GM12878 (cell line): ENCODE results near the gene GAGE12J. TPM values are rescaled to one million over a fixed set of nuclear protein-coding genes. Genes with fewer than 3 reads are reported as not detected.

Experiments used
- ATAC-seq: fragments of 200-7000 bp; cut with Tn5 transposase; 3 replicates; pipeline ENCODE4 v1.9.1; 2020; ENCODE audit warnings: mild to moderate bottlenecking, moderate library complexity
- BruUV-seq: library from RNA; stranded (reverse); fragments of 400-500 nt; replicated peaks from 2 replicates; lab custom pipeline; 2021; lab: Mats Ljungman, UMichigan
- CTCF ChIA-PET: fragments of 300-600 bp; sonication (Branson Sonifier 250); formaldehyde crosslinking; extraction: SDS; loops from one replicate; lab custom pipeline; 2021; ENCODE audit warnings: inconsistent platforms; lab: Yijun Ruan, JAX
- POLR2A ChIA-PET: fragments of 350-600 bp; formaldehyde crosslinking; extraction: SDS; loops from one replicate; lab custom pipeline; 2021; ENCODE audit warnings: inconsistent platforms; lab: Charles Lee
- RAD21 ChIA-PET: fragments of 300-600 bp; sonication (Branson Sonifier 250); formaldehyde crosslinking; loops from one replicate; lab custom pipeline; 2023; ENCODE audit warnings: antibody characterized with exemption; ENCODE audit not compliant: unreplicated experiment; lab: Charles Lee
- SMC1A ChIA-PET: fragments of 300-600 bp; sonication (Branson Sonifier 250); formaldehyde crosslinking; loops from one replicate; lab custom pipeline; 2023; ENCODE audit not compliant: unreplicated experiment, uncharacterized antibody; lab: Charles Lee
- DNase-seq: peaks from one replicate; pipeline ENCODE4 v3.0.0-alpha.2; 2011; ENCODE audit warnings: low read depth, low spot score
- FAIRE-seq: peaks from 3 replicates; lab custom pipeline; 2011; peaks lifted over from hg19 to GRCh38; lab: Jason Lieb, UNC
- H2AFZ ChIP-seq: 2 replicates; pipeline ENCODE4 v1.6.0; 2011; ENCODE audit warnings: low read depth, low read length, control low read depth; ENCODE audit not compliant: control insufficient read depth
- H3K27ac ChIP-seq: 2 replicates; pipeline ENCODE4 v1.5.1; 2011; ENCODE audit warnings: control low read depth; ENCODE audit not compliant: control insufficient read depth, insufficient read depth
- H3K27me3 ChIP-seq, 2 experiments: replicated peaks in 1 of 2; 2 replicates each; pipeline versions ENCODE4 v1.6.0 to v1.6.1; 2011; ENCODE audit warnings: low read length in 1 of 2; ENCODE audit not compliant: control insufficient read depth in 2 of 2, insufficient read depth in 2 of 2
- H3K36me3 ChIP-seq, 2 experiments: 2 replicates each; pipeline ENCODE4 v1.5.1; 2011; ENCODE audit warnings: low read length in 1 of 2; ENCODE audit not compliant: control insufficient read depth in 2 of 2, insufficient read depth in 2 of 2
- H3K4me1 ChIP-seq: 2 replicates; pipeline ENCODE4 v1.6.1; 2011; ENCODE audit warnings: mild to moderate bottlenecking, low read length, moderate library complexity, mixed read lengths; ENCODE audit not compliant: control insufficient read depth, insufficient read depth
- H3K4me2 ChIP-seq: 2 replicates; pipeline ENCODE4 v1.6.0; 2011; ENCODE audit warnings: control low read depth; ENCODE audit not compliant: control insufficient read depth, insufficient read depth
- H3K4me3 ChIP-seq: fragments of 200-600 bp; sonication (generic); 2 replicates; pipeline ENCODE4 v1.5.1; 2016
- H3K79me2 ChIP-seq: 2 replicates; pipeline ENCODE4 v1.6.0; 2011; ENCODE audit warnings: low read length; ENCODE audit not compliant: control insufficient read depth, insufficient read depth
- H3K9ac ChIP-seq: 2 replicates; pipeline ENCODE4 v1.8.0; 2011; ENCODE audit warnings: low read length, control low read depth, mixed read lengths; ENCODE audit not compliant: control insufficient read depth, insufficient read depth
- H3K9me3 ChIP-seq: replicated peaks from 3 replicates; pipeline ENCODE4 v1.5.1; 2011; ENCODE audit warnings: mild to moderate bottlenecking, low read length; ENCODE audit not compliant: control insufficient read depth, insufficient read depth
- H4K20me1 ChIP-seq: 2 replicates; pipeline ENCODE4 v1.6.0; 2011; ENCODE audit not compliant: control insufficient read depth, insufficient read depth
- CBX3 ChIP-seq: fragments of 200-600 bp; sonication (generic); IDR thresholded peaks from 2 replicates; pipeline ENCODE4 v1.6.1; 2016; ENCODE audit warnings: low read depth, borderline replicate concordance
- DPF2 ChIP-seq: fragments of 450-650 bp; IDR thresholded peaks from 2 replicates; pipeline ENCODE4 v1.6.1; 2017; ENCODE audit warnings: mild to moderate bottlenecking
- E2F4 ChIP-seq: IDR thresholded peaks from 2 replicates; pipeline ENCODE4 v1.6.1; 2012; ENCODE audit warnings: low read depth, low read length, improper control_type of control experiment
- EGR1 ChIP-seq, 2 experiments: IDR thresholded peaks; 1 replicate in 1 of 2; 2 replicates in 1 of 2; pipeline ENCODE4 v1.6.1; 2011 to 2012; ENCODE audit warnings: low read depth in 2 of 2, low read length in 2 of 2, borderline replicate concordance in 1 of 2, mild to moderate bottlenecking in 1 of 2, moderate library complexity in 1 of 2
- GATAD2B ChIP-seq: fragments of 450-650 bp; conservative IDR thresholded peaks from 2 replicates; pipeline ENCODE4 v1.6.1; 2017; ENCODE audit warnings: low read depth, mild to moderate bottlenecking, moderate library complexity
- HDAC2 ChIP-seq: fragments of 200-600 bp; sonication (generic); IDR thresholded peaks from 2 replicates; pipeline ENCODE4 v1.6.1; 2017
- IKZF2 ChIP-seq, 2 experiments: fragments of 450-650 bp; IDR thresholded peaks; 2 replicates each; pipeline ENCODE4 v1.6.1; 2017; ENCODE audit warnings: mild to moderate bottlenecking in 2 of 2, moderate library complexity in 2 of 2
- NR2F1 ChIP-seq: fragments of 450-650 bp; conservative IDR thresholded peaks from 2 replicates; pipeline ENCODE4 v1.6.1; 2017; ENCODE audit warnings: mild to moderate bottlenecking
- RAD21 ChIP-seq: IDR thresholded peaks from 2 replicates; pipeline ENCODE4 v1.6.1; 2011; ENCODE audit warnings: mild to moderate bottlenecking, low read depth, low read length, moderate library complexity; ENCODE audit not compliant: insufficient read depth
- RBBP5 ChIP-seq: fragments of 200-600 bp; sonication (generic); conservative IDR thresholded peaks from 2 replicates; pipeline ENCODE4 v1.6.1; 2016
- SKIL ChIP-seq: fragments of 450-650 bp; IDR thresholded peaks from 2 replicates; pipeline ENCODE4 v1.6.1; 2017; ENCODE audit warnings: mild to moderate bottlenecking, low read depth, inconsistent platforms; ENCODE audit not compliant: poor library complexity, severe bottlenecking
- SMARCA5 ChIP-seq: fragments of 450-650 bp; IDR thresholded peaks from 2 replicates; pipeline ENCODE4 v1.6.1; 2017; ENCODE audit warnings: mild to moderate bottlenecking
- SREBF2 ChIP-seq: IDR thresholded peaks from 2 replicates; pipeline ENCODE4 v1.6.1; 2012; ENCODE audit warnings: mild to moderate bottlenecking, low read length
- TAF1 ChIP-seq: IDR thresholded peaks from 2 replicates; pipeline ENCODE4 v1.6.1; 2011; ENCODE audit warnings: mild to moderate bottlenecking, low read depth, low read length, borderline replicate concordance
- TARDBP ChIP-seq: IDR thresholded peaks from 2 replicates; pipeline ENCODE4 v1.6.1; 2016; ENCODE audit warnings: borderline replicate concordance
- TCF12 ChIP-seq: IDR thresholded peaks from 2 replicates; pipeline ENCODE4 v1.6.1; 2011; ENCODE audit warnings: low read depth, mild to moderate bottlenecking, low read length
- ZBTB4 ChIP-seq: fragments of 450-650 bp; formaldehyde crosslinking; IDR thresholded peaks from 2 replicates; pipeline ENCODE4 v1.4.0; 2022; ENCODE audit warnings: mild to moderate bottlenecking, moderate library complexity
- ZNF217 ChIP-seq: fragments of 450-650 bp; IDR thresholded peaks from 2 replicates; pipeline ENCODE4 v1.6.1; 2017; ENCODE audit warnings: antibody characterized with exemption, mild to moderate bottlenecking
- WGBS: methylation state at CpG from one replicate; pipeline ENCODE4 v1.1.6; 2016; ENCODE audit warnings: low lambda C conversion rate; ENCODE audit not compliant: insufficient replicate concordance, insufficient coverage; ENCODE audit errors: missing lambda C conversion rate; 5-methylcytosine and 5-hydroxymethylcytosine counted together
- in situ Hi-C: fragments of 300-500 bp; cut with MboI; formaldehyde crosslinking; loops from 9 replicates; pipeline ENCODE4 v1.14.3; 2018; ENCODE audit warnings: mixed read lengths
- intact Hi-C: fragments of 100-400 bp; cut with micrococcal nuclease; formaldehyde crosslinking; loops from one replicate; pipeline ENCODE4 v1.14.2; 2022; ENCODE audit not compliant: unreplicated experiment
- polyA plus RNA-seq, 11 experiments: library from polyadenylated mRNA; depleted of rRNA in 4 of 11; unstranded in 6 of 11; stranded (reverse) in 5 of 11; fragments of >200 nt; fragmentation: Nextera tagmentation in 4 of 11; fragmentation: Illumina TruSeq in 1 of 11; extraction: Ambion mirVana in 4 of 11; extraction: Trizol in 1 of 11; gene quantifications; 1 replicate in 1 of 11; 2 replicates in 10 of 11; pipeline versions ENCODE4 v1.2.1 to v1.2.3, GENCODE V29; 2011 to 2016; ENCODE audit warnings: inconsistent platforms in 2 of 11, missing spikeins in 2 of 11, low read depth in 1 of 11
- total RNA-seq, 4 experiments: library from RNA; depleted of rRNA in 3 of 4; stranded (reverse); fragments of >200 nt in 3 of 4; fragmentation: Illumina TruSeq in 1 of 4; extraction: Trizol in 1 of 4; gene quantifications; 2 replicates each; pipeline versions ENCODE4 v1.2.1 to v1.2.3, GENCODE V29; 2013 to 2021

GAGE12J gene
- total and polyA plus RNA-seq, 10 of the 15 experiments (the other 5 are each of a cell fraction or from before 2014, with no cell fraction given), result not detected

- TF ChIP-seq ZBTB4 (CRISPR knock-in tag), result no peak
These were observed 34.2 kb upstream of the GAGE12J start (continued) for GRCh38 chrX:49287665-49288064.

- Histone ChIP-seq H3K79me2 (no peaks in the 10 kb centered on the region), H3K9me3 (no peaks in the 10 kb centered on the region), H3K9ac (no peak overlapping the region), H3K4me3 (no peak overlapping the region), H3K27me3 (no peaks in the 10 kb centered on the region), H2AFZ (no peak overlapping the region), H3K36me3 (no peaks in the 10 kb centered on the region), H3K27ac (no peak overlapping the region), H4K20me1 (no peaks in the 10 kb centered on the region), H3K4me1 (no peaks in the 10 kb centered on the region), H3K4me2 (no peak overlapping the region)
- ChIA-PET SMC1A (no interaction called here), POLR2A (no interaction called here), CTCF (interaction anchor here (0.9 kb wide), 1 partner anchor 549 kb away, joined by 3 read pairs; no protein-coding TSS in a partner anchor), RAD21 (no interaction called here)
- DNase-seq, result no peak
- no peak for ATAC-seq
- BruUV-seq, result no TSS peak
- intact Hi-C loops, result no loop called here
- no peak for FAIRE-seq
- in situ Hi-C loops, result no loop called here
- 28% methylated on average over 7 of the region's 7 CpGs for WGBS
- TF ChIP-seq ZNF217, result no peak
- TF ChIP-seq IKZF2 (IDR thresholded peaks at IDR 0.05), result no peak
- TF ChIP-seq DPF2, result no peak
- TF ChIP-seq GATAD2B, result no peak
- no peak for TF ChIP-seq TCF12
- TF ChIP-seq NR2F1, result no peak
- TF ChIP-seq TARDBP, result no peak
- no peak for TF ChIP-seq HDAC2
- no peak for TF ChIP-seq CBX3
- TF ChIP-seq RAD21, result no peak
- TF ChIP-seq SMARCA5, result no peak
- TF ChIP-seq SKIL, result no peak
- TF ChIP-seq EGR1 (IDR thresholded peaks at IDR 0.05; ENCODE audit: borderline replicate concordance in 1 of 2, low read depth in 2 of 2, low read length in 2 of 2), result no peak
- TF ChIP-seq RBBP5, result no peak
- TF ChIP-seq E2F4, result no peak
- no peak for TF ChIP-seq SREBF2
- no peak for TF ChIP-seq TAF1
These were observed 31.6 kb upstream of the GAGE12J start for GRCh38 chrX:49290215-49290614.
